Osteocyte (in vitro differentiated cells): ENCODE data around the gene SPATA31D4. TPM values are rescaled to one million over a fixed set of nuclear protein-coding genes. Genes with fewer than 3 reads are reported as not detected.

ENCODE experiments used
- DNase-seq: peaks from one replicate; pipeline ENCODE4 v3.0.0; 2021; ENCODE audit warnings: mixed read lengths; ENCODE audit not compliant: unreplicated experiment; ENCODE audit errors: extremely low spot score
- H3K27ac Mint-ChIP-seq: one replicate; pipeline ENCODE4 v1.8.0; 2021; ENCODE audit warnings: mild to moderate bottlenecking, mixed read lengths; ENCODE audit not compliant: unreplicated experiment
- H3K27me3 Mint-ChIP-seq: one replicate; pipeline ENCODE4 v1.8.0; 2021; ENCODE audit warnings: mixed read lengths; ENCODE audit not compliant: unreplicated experiment
- H3K36me3 Mint-ChIP-seq: one replicate; pipeline ENCODE4 v1.8.0; 2021; ENCODE audit warnings: mixed read lengths; ENCODE audit not compliant: unreplicated experiment
- H3K4me1 Mint-ChIP-seq: one replicate; pipeline ENCODE4 v1.8.0; 2021; ENCODE audit warnings: mixed read lengths; ENCODE audit not compliant: unreplicated experiment
- H3K4me3 Mint-ChIP-seq: one replicate; pipeline ENCODE4 v1.8.0; 2021; ENCODE audit warnings: mild to moderate bottlenecking, moderate library complexity, mixed read lengths; ENCODE audit not compliant: unreplicated experiment
- H3K9me3 Mint-ChIP-seq: one replicate; pipeline ENCODE4 v1.8.0; 2021; ENCODE audit warnings: mixed read lengths; ENCODE audit not compliant: unreplicated experiment
- CTCF ChIP-seq: fragments of 200-600 bp; sonication (generic); IDR thresholded peaks from 2 replicates; pipeline ENCODE4 v1.5.0; 2021; ENCODE audit warnings: antibody characterized with exemption, mild to moderate bottlenecking, moderate library complexity
- total RNA-seq: library from RNA; stranded (reverse); gene quantifications from 2 replicates; pipeline ENCODE4 v1.2.1, GENCODE V29; 2021

Gene SPATA31D4
- total RNA-seq, 1 donor from 2014 or later: not detected

GRCh38 chr9:81892440-81892839, 35.8 kb upstream of the SPATA31D4 start:
- no peak for DNase-seq
- H3K9me3 Mint-ChIP-seq: no peaks in the 10 kb centered on the region
- no peaks in the 10 kb centered on the region for H3K27me3 Mint-ChIP-seq
- no peak for TF ChIP-seq CTCF
- H3K4me3 Mint-ChIP-seq: no peak overlapping the region
- peaks cover 2% of the 10 kb centered on the region for H3K4me1 Mint-ChIP-seq
- no peak overlapping the region for H3K27ac Mint-ChIP-seq
- no peaks in the 10 kb centered on the region for H3K36me3 Mint-ChIP-seq

GRCh38 chr9:81893929-81894328, 34.3 kb upstream of the SPATA31D4 start:
- H3K4me1 Mint-ChIP-seq: peaks cover 5% of the 10 kb centered on the region
- H3K27ac Mint-ChIP-seq: no peak overlapping the region
- TF ChIP-seq CTCF: no peak
- no peak for DNase-seq
- no peaks in the 10 kb centered on the region for H3K36me3 Mint-ChIP-seq
- H3K27me3 Mint-ChIP-seq: no peaks in the 10 kb centered on the region
- no peaks in the 10 kb centered on the region for H3K9me3 Mint-ChIP-seq
- H3K4me3 Mint-ChIP-seq: no peak overlapping the region

GRCh38 chr9:81894891-81895290, 33.3 kb upstream of the SPATA31D4 start:
- DNase-seq: no peak
- no peak for TF ChIP-seq CTCF
- H3K4me1 Mint-ChIP-seq: peaks cover 4% of the 10 kb centered on the region
- H3K9me3 Mint-ChIP-seq: no peaks in the 10 kb centered on the region
- H3K36me3 Mint-ChIP-seq: no peaks in the 10 kb centered on the region
- H3K27ac Mint-ChIP-seq: no peak overlapping the region
- H3K27me3 Mint-ChIP-seq: no peaks in the 10 kb centered on the region
- no peak overlapping the region for H3K4me3 Mint-ChIP-seq

- H3K27ac Mint-ChIP-seq: no peak overlapping the region
- no peak for DNase-seq
- no peak overlapping the region for H3K4me3 Mint-ChIP-seq
- no peaks in the 10 kb centered on the region for H3K9me3 Mint-ChIP-seq
- no peaks in the 10 kb centered on the region for H3K36me3 Mint-ChIP-seq
- TF ChIP-seq CTCF: no peak
- peaks cover 4% of the 10 kb centered on the region for H3K4me1 Mint-ChIP-seq
- H3K27me3 Mint-ChIP-seq: no peaks in the 10 kb centered on the region
Measured at GRCh38 chr9:81896070-81896469, 32.2 kb upstream of the SPATA31D4 start.

- no peak for TF ChIP-seq CTCF
- Mint-ChIP-seq H3K4me3 (no peak overlapping the region), H3K36me3 (no peaks in the 10 kb centered on the region), H3K4me1 (peaks cover 13% of the 10 kb centered on the region), H3K27me3 (no peaks in the 10 kb centered on the region), H3K9me3 (no peaks in the 10 kb centered on the region), H3K27ac (no peak overlapping the region)
- DNase-seq: no peak
Measured at GRCh38 chr9:81898851-81899250, 29.4 kb upstream of the SPATA31D4 start.
